IgD-negative memory B cell (primary cell): ENCODE results near the gene SLC6A4. TPM values are rescaled to one million over a fixed set of nuclear protein-coding genes. Genes with fewer than 3 reads are reported as not detected.
A peak's percentile ranks its signal among the peaks of the same experiment; 100 is the strongest.

Source experiments
- H3K27ac Mint-ChIP-seq, 3 donors: one replicate each; pipeline ENCODE4 v1.8.0; 2020 to 2022; ENCODE audit warnings: mild to moderate bottlenecking in 3 of 3, mixed read lengths in 3 of 3, moderate library complexity in 1 of 3
- H3K27me3 Mint-ChIP-seq: one replicate; pipeline ENCODE4 v1.8.0; 2021; ENCODE audit warnings: mixed read lengths
- H3K36me3 Mint-ChIP-seq: one replicate; pipeline ENCODE4 v1.8.0; 2020; ENCODE audit warnings: mild to moderate bottlenecking, mixed read lengths
- H3K4me1 Mint-ChIP-seq, 3 donors: one replicate each; pipeline ENCODE4 v1.8.0; 2020 to 2022; ENCODE audit warnings: mixed read lengths in 3 of 3, mild to moderate bottlenecking in 1 of 3
- H3K4me3 Mint-ChIP-seq, 4 donors: one replicate each; pipeline ENCODE4 v1.8.0; 2020 to 2022; ENCODE audit warnings: mild to moderate bottlenecking in 4 of 4, mixed read lengths in 4 of 4, moderate library complexity in 3 of 4
- H3K9me3 Mint-ChIP-seq, 3 donors: one replicate each; pipeline ENCODE4 v1.8.0; 2020 to 2021; ENCODE audit warnings: mixed read lengths in 3 of 3, mild to moderate bottlenecking in 1 of 3
- polyA plus RNA-seq: library from polyadenylated mRNA; unstranded; fragments of 300-500 nt; fragmentation: Illumina TruSeq; gene quantifications from one replicate; pipeline ENCODE4 v1.2.3, GENCODE V29; 2021

The SLC6A4 gene
- polyA plus RNA-seq, 1 donor from 2014 or later = 0.13 TPM

DNA sequence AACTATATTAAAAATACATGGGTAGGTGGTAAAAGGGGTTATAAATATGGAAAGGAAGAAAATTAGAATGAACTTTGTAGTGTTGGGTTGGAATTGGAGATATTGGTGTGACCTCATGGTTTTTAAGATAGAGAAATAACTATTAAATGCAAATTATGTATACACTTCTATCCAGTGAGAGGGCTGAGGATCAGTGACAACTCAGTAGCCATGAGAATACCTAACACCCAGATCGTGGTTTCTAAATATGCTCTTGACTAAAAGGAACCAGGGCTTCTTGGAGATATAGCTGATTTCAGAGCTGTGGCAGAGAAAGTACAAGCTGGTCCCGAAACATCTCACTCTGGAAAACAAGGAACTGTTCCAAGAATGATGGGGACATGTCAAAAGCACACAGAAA, 44.4 kb downstream of the SLC6A4 start:
- Mint-ChIP-seq H3K36me3 (no peaks in the 10 kb centered on the region), H3K4me1 (no peaks in the 10 kb centered on the region), H3K27ac (no peak overlapping the region), H3K27me3 (no peaks in the 10 kb centered on the region), H3K4me3 (no peak overlapping the region), H3K9me3 (peaks cover 0 to 3% (median 0%) of the 10 kb centered on the region in 3 donors)

- H3K4me1 Mint-ChIP-seq = no peaks in the 10 kb centered on the region
- no peaks in the 10 kb centered on the region for H3K27me3 Mint-ChIP-seq
- H3K36me3 Mint-ChIP-seq = peaks cover 2% of the 10 kb centered on the region
- H3K9me3 Mint-ChIP-seq = peaks cover 0 to 3% (median 0%) of the 10 kb centered on the region in 3 donors
- peak overlapping the region in 2 of 3 donors; percentile 3 to 62 for H3K27ac Mint-ChIP-seq
- no peak overlapping the region for H3K4me3 Mint-ChIP-seq
Measured at GRCh38 chr17:30188211-30188939, 47.1 kb downstream of the SLC6A4 start.

- Mint-ChIP-seq H3K9me3 (peaks cover 0 to 3% (median 0%) of the 10 kb centered on the region in 3 donors), H3K4me1 (no peaks in the 10 kb centered on the region), H3K36me3 (peaks cover 2% of the 10 kb centered on the region), H3K4me3 (no peak overlapping the region), H3K27me3 (no peaks in the 10 kb centered on the region), H3K27ac (no peak overlapping the region)
Measured at GRCh38 chr17:30187573-30187972, 47.9 kb downstream of the SLC6A4 start.

- peaks cover 0 to 3% (median 0%) of the 10 kb centered on the region in 3 donors for H3K9me3 Mint-ChIP-seq
- no peak overlapping the region for H3K4me3 Mint-ChIP-seq
- H3K36me3 Mint-ChIP-seq = peaks cover 2% of the 10 kb centered on the region
- H3K27ac Mint-ChIP-seq = no peak overlapping the region
- H3K27me3 Mint-ChIP-seq = no peaks in the 10 kb centered on the region
- H3K4me1 Mint-ChIP-seq = no peaks in the 10 kb centered on the region
Measured at GRCh38 chr17:30186761-30187160, 48.7 kb downstream of the SLC6A4 start.

- Mint-ChIP-seq H3K4me1 (peaks cover 0 to 3% (median 2%) of the 10 kb centered on the region in 3 donors), H3K4me3 (no peak overlapping the region), H3K27ac (no peak overlapping the region)
Measured at GRCh38 chr17:30176855-30177254, 58.6 kb downstream of the SLC6A4 start.

DNA sequence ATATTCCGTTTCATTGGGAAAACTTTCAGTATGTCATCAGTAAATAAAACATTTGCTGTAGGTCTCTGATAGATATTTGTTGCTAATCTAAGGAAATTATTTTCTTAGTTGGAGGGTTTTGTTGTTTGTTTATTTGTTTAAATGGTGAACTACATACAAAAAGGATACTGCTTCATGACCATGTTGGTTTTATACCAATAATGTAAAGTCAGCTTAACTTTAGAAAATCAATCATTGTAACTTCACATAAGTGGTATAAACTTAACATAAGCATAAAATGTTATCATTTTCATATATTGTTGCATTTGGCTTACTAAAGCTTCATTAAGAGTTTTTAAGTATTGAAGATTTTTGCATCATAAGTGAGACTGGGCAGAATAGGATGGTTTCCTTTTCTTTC, 60.9 kb downstream of the SLC6A4 start:
- no peak overlapping the region for H3K4me3 Mint-ChIP-seq
- H3K9me3 Mint-ChIP-seq = peaks cover 0 to 3% (median 3%) of the 10 kb centered on the region in 3 donors
- H3K27me3 Mint-ChIP-seq = no peaks in the 10 kb centered on the region
- H3K27ac Mint-ChIP-seq = no peak overlapping the region
- H3K4me1 Mint-ChIP-seq = peaks cover 5 to 8% (median 6%) of the 10 kb centered on the region in 3 donors
- H3K36me3 Mint-ChIP-seq = peaks cover 2% of the 10 kb centered on the region

More at GRCh38 chr17:30176855-30177254, 58.6 kb downstream of the SLC6A4 start:
- Mint-ChIP-seq H3K9me3 (no peaks in the 10 kb centered on the region), H3K36me3 (peaks cover 2% of the 10 kb centered on the region), H3K27me3 (no peaks in the 10 kb centered on the region)

- H3K4me1 Mint-ChIP-seq = peaks cover 5 to 9% (median 6%) of the 10 kb centered on the region in 3 donors
- H3K4me3 Mint-ChIP-seq = no peak overlapping the region
- H3K9me3 Mint-ChIP-seq = peaks cover 0 to 3% (median 3%) of the 10 kb centered on the region in 3 donors
- H3K36me3 Mint-ChIP-seq = peaks cover 2% of the 10 kb centered on the region
- H3K27ac Mint-ChIP-seq = no peak overlapping the region
- H3K27me3 Mint-ChIP-seq = no peaks in the 10 kb centered on the region
Measured at GRCh38 chr17:30173649-30174048, 61.8 kb downstream of the SLC6A4 start.

DNA sequence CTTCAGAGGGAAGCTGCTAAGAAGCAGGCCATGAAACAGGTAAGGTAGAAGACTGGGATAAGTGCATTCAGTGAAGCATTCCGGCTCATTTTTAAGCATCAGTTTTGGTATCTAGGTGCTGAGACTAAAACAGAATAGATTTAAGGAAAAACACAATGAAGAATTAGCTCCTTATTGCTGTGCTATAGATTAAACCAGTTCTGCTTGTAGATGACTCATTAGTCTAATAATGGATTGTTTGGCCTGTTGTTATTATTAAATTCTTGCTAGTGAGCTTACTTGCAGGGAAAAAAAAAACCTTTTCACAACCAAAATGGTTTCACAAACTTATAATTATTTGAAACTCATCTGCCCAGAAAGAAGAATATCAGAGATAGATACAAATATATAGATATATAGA, 62.9 kb downstream of the SLC6A4 start:
- Mint-ChIP-seq H3K4me1 (peaks cover 5 to 9% (median 6%) of the 10 kb centered on the region in 3 donors), H3K27ac (no peak overlapping the region), H3K4me3 (no peak overlapping the region), H3K27me3 (no peaks in the 10 kb centered on the region), H3K9me3 (peaks cover 0 to 3% (median 3%) of the 10 kb centered on the region in 3 donors), H3K36me3 (peaks cover 2% of the 10 kb centered on the region)

DNA sequence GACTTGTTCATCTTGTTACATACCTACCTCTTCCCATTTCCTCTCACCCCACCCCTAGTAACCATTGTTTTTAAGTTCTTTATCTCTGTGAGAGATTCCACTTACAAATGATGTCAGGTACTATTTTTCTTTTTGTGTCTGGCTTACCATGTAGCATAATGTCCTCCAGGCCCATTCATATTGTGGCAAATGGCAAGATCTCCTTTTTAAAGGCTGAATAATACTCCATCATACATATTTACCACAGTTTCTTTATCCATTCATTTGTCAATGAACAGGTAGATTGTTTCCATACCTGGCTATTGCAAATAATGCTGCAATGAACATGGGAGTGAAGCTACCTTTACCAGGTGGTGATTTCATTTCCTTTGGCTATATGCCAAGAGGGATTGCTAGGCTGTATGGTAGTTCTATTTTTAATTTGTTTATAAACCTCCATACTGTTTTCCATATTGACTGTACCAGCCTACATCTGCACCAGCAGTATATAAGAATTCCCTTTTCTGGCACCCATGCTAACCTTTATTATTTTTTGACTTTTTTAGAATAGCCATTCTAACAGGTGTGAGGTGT, 65.0 kb downstream of the SLC6A4 start:
- Mint-ChIP-seq H3K9me3 (peaks cover 0 to 3% (median 3%) of the 10 kb centered on the region in 3 donors), H3K4me1 (peaks cover 17 to 21% (median 19%) of the 10 kb centered on the region in 3 donors), H3K36me3 (peaks cover 6% of the 10 kb centered on the region), H3K27me3 (no peaks in the 10 kb centered on the region), H3K4me3 (peak overlapping the region in 1 of 4 donors; percentile 6), H3K27ac (no peak overlapping the region)

GRCh38 chr17:30165960-30166359, 69.5 kb downstream of the SLC6A4 start:
- Mint-ChIP-seq H3K4me1 (peaks cover 21 to 27% (median 22%) of the 10 kb centered on the region in 3 donors), H3K9me3 (peaks cover 0 to 4% (median 3%) of the 10 kb centered on the region in 3 donors), H3K4me3 (peak overlapping the region in 2 of 4 donors; percentile 12 to 58), H3K27me3 (no peaks in the 10 kb centered on the region), H3K27ac (peak overlapping the region in 2 of 3 donors; percentile 47), H3K36me3 (peaks cover 11% of the 10 kb centered on the region)

- Mint-ChIP-seq H3K36me3 (peaks cover 18% of the 10 kb centered on the region), H3K27me3 (no peaks in the 10 kb centered on the region), H3K4me3 (peak overlapping the region in 1 of 4 donors; percentile 58), H3K27ac (peak overlapping the region in 2 of 3 donors; percentile 47 to 61), H3K9me3 (peaks cover 0 to 9% (median 0%) of the 10 kb centered on the region in 3 donors), H3K4me1 (peaks cover 21 to 24% (median 22%) of the 10 kb centered on the region in 3 donors)
Measured at GRCh38 chr17:30165147-30165546, 70.3 kb downstream of the SLC6A4 start.

GRCh38 chr17:30164531-30164930, 71.0 kb downstream of the SLC6A4 start:
- Mint-ChIP-seq H3K27ac (peak overlapping the region in 1 of 3 donors; percentile 32), H3K27me3 (no peaks in the 10 kb centered on the region), H3K36me3 (peaks cover 18% of the 10 kb centered on the region), H3K4me3 (no peak overlapping the region), H3K9me3 (peaks cover 0 to 14% (median 0%) of the 10 kb centered on the region in 3 donors), H3K4me1 (peaks cover 22 to 28% (median 25%) of the 10 kb centered on the region in 3 donors)

- H3K4me1 Mint-ChIP-seq = peaks cover 40 to 49% (median 47%) of the 10 kb centered on the region in 3 donors
- peaks cover 0 to 22% (median 6%) of the 10 kb centered on the region in 3 donors for H3K9me3 Mint-ChIP-seq
- H3K27me3 Mint-ChIP-seq = no peaks in the 10 kb centered on the region
- H3K27ac Mint-ChIP-seq = no peak overlapping the region
- peaks cover 20% of the 10 kb centered on the region for H3K36me3 Mint-ChIP-seq
- H3K4me3 Mint-ChIP-seq = no peak overlapping the region
Measured at GRCh38 chr17:30161601-30162000, 73.9 kb downstream of the SLC6A4 start.

DNA sequence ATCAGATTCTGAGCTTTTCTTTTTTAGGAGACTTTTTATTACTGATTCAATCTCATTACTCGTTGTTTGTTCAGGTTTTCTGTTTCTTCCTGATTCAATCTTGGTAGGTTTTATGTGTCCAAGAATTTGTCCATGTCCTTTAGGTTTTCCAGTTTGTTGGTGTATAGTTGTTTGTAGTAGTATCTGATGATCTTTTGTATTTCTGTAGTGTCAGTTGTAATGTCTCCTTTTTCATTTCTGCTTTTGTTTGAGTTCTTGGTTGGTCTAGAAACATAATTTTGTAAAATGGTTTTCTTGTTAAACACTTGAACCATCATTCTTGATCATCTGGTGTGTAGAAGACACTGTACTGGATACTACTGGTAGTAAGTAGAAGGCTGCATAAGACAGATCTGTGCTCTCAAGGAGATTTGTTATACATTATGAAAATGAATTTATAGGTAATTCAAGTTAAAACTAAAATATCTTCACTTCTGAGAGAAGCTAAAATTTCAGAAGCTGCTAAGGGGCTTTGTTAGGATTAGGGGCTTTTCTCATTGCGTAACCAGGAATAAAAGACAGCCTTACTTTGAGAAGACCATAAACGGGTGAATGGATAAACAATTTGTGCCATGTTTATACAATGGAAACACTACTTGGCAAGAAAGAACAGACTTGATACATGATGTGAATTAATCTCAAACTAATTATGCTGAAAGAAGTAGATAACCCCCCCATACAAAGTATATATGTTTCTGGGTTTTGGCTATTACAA, 74.9 kb downstream of the SLC6A4 start:
- Mint-ChIP-seq H3K36me3 (peaks cover 17% of the 10 kb centered on the region), H3K27ac (no peak overlapping the region)

More for the DNA sequence above, 74.9 kb downstream of the SLC6A4 start:
- Mint-ChIP-seq H3K9me3 (peaks cover 0 to 22% (median 6%) of the 10 kb centered on the region in 3 donors), H3K27me3 (no peaks in the 10 kb centered on the region), H3K4me3 (peak overlapping the region in 1 of 4 donors; percentile 49), H3K4me1 (peaks cover 32 to 43% (median 38%) of the 10 kb centered on the region in 3 donors)
